ENCODE measurements around the gene HOXA5.

HOXA5 gene

DNA sequence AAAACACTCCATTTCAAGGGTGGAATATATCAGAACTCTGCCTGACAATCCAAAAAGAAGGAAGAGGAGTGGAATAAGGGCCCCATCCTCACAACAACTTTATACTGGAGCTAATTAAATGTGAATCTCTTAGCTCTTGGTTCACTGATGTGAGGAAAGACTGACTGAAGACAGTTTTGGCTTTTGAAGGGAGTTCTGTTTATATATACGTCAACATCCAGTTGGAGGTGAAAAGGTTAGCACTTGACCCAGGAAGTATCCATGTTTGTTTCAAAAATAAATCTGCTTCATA lies 50.7 kb downstream of the HOXA5 start:
- DNase-seq = no peak

DNA sequence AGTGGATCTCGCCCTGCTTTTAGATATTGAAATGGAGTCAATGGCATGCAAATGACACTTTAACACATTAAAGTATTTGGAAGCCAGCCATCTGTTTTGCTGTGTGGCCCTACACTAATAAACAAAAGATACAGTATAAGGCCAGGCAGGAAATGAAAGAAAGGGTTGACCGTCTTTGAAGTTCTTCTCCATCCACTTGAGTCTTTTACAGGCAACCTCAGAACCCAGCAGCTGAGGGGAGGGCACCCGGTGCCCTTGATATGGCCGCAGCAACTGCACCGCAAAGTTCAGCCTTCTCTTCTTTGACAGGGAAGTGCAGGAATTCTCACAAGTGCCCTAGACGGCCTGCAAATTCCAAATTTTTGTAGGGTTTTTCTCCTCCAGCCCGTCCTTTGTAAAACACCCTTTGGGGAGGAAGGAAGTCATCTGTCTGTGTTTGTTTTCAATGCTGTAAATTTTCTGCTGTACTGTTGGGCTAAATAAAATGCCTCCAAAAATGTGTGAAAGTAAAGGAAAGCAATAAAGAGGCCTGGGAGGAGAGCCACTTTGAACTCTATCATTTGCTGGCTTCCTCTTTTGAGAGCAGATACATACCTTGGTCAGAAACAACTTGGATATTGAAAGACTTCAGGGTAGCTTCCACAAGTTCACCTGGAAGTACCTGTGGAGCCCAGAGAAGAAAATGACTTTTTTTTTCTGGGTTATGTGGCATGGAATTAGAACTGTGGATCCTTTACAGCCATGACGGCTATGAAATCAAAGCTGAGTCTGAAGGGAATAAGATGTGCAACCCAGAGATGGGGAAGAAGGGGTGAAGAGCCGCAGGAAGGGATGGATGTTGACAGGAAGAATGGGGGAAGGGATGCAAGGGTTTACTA lies 51.3 kb downstream of the HOXA5 start:
- no peak for DNase-seq

DNA sequence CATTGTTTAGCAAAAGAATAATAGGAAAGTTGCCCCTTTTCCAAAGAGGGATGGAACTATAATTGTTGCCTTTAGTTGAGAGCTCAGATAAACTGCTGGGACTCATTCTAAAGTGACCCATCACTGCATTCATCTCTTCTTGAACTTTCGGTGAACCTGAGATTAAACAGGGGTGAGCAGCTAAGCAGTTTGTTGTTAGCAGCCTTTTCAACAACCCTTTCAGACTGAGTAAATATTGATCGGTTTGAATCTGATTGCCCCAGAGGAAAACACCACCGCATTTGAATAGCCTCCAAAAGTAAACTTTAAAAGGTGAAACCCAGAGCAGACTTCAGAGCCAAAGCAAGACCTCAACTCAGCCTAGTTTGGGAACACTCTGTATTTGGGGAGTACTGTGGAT lies 52.4 kb downstream of the HOXA5 start:
- no peak for DNase-seq
